Mesodermal cell (in vitro differentiated cells): ENCODE measurements around the gene TBC1D21.
A peak's percentile ranks its signal among the peaks of the same experiment; 100 is the strongest.
"Not testable (repeated sequence)": the region's sequence is repeated elsewhere in the genome, so short reads cannot be mapped to it uniquely, and the experiment has no call there.

Source experiments
- H3K27ac ChIP-seq: 2 replicates; pipeline ENCODE4 v1.7.0; 2013; ENCODE audit warnings: mild to moderate bottlenecking, low read depth, low read length, moderate library complexity; ENCODE audit not compliant: severe bottlenecking
- H3K36me3 ChIP-seq: 2 replicates; pipeline ENCODE4 v1.7.1; 2013; ENCODE audit warnings: mild to moderate bottlenecking, low read length, moderate library complexity; ENCODE audit not compliant: control insufficient read depth, insufficient read depth
- H3K4me1 ChIP-seq: one replicate; pipeline ENCODE4 v1.7.1; 2013; ENCODE audit warnings: mild to moderate bottlenecking, low read length; ENCODE audit not compliant: insufficient read depth, control insufficient read depth, poor library complexity, severe bottlenecking
- H3K4me3 ChIP-seq: 2 replicates; pipeline ENCODE4 v1.7.0; 2013; ENCODE audit warnings: low read length, control low read depth, mild to moderate bottlenecking; ENCODE audit not compliant: insufficient read depth, poor library complexity, severe bottlenecking; ENCODE audit errors: extremely low read depth
- H3K9me3 ChIP-seq: 2 replicates; pipeline ENCODE4 v1.7.1; 2013; ENCODE audit warnings: mild to moderate bottlenecking, low read length, moderate library complexity; ENCODE audit not compliant: control insufficient read depth
- WGBS, 2 experiments: methylation state at CpG; one replicate each; pipeline ENCODE4 v1.1.5; 2013; ENCODE audit warnings: missing lambda C conversion rate in 2 of 2; ENCODE audit not compliant: insufficient coverage in 2 of 2; 5-methylcytosine and 5-hydroxymethylcytosine counted together

The TBC1D21 gene

GRCh38 chr15:73932381-73933191, 59.2 kb downstream of the TBC1D21 start:
- Histone ChIP-seq H3K27ac (no peak overlapping the region), H3K4me1 (peaks cover 82% of the 10 kb centered on the region), H3K9me3 (no peaks in the 10 kb centered on the region), H3K36me3 (peaks cover 5% of the 10 kb centered on the region), H3K4me3 (no peak overlapping the region)
- 71 to 72% methylated on average over 5 to 6 of the region's 6 CpGs for WGBS, 2 experiments

DNA sequence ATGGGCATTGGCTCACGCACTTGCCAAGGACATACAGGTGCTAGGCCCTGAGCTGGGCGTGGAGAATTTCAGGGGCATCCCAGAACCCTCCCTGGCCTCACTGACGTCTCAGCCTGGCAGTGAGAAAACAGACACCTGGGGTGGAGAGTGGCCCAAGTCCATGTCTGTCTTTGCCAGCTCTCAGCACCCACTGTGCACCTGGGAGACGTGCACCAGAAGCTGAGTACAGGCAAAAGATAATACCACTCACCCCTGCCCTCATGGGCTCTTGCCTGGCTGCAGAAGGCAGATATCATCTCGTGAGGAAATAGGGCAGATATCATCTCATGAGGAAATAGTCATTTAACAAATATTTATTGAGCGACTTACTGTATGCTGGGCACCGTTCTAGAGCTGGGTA, 60.9 kb downstream of the TBC1D21 start:
- peaks cover 79% of the 10 kb centered on the region for H3K4me1 ChIP-seq
- no peak overlapping the region for H3K27ac ChIP-seq
- no peaks in the 10 kb centered on the region for H3K9me3 ChIP-seq
- no peak overlapping the region for H3K4me3 ChIP-seq
- peaks cover 8% of the 10 kb centered on the region for H3K36me3 ChIP-seq
- WGBS, 2 experiments: 92 to 94% methylated on average over 4 to 5 of the region's 7 CpGs

- 82 to 86% methylated on average over 2 to 3 of the region's 4 CpGs for WGBS, 2 experiments
- Histone ChIP-seq H3K9me3 (no peaks in the 10 kb centered on the region), H3K4me1 (peaks cover 79% of the 10 kb centered on the region), H3K4me3 (no peak overlapping the region), H3K27ac (peak overlapping the region; percentile 62), H3K36me3 (peaks cover 8% of the 10 kb centered on the region)
Observed at GRCh38 chr15:73935547-73935946, 62.2 kb downstream of the TBC1D21 start.

DNA sequence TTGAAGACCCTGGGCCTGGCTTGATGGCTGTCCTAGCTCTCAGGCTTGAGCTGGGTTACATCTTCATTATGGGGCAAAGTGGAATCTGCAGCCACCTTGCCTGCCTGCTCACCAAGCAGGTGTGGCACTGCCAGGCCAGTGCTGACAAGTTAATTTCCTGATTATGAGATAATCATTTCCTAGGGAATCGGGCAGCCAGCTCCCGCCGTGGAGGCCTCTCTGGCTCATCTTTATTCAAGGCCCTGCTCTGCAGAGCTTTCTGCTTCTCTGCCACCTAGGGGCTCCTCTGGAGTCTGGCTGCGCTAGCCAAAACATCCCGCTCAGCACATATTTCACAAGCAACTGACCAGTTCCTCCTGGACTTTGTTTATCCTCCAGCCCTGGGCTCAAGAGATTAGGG, 62.8 kb downstream of the TBC1D21 start:
- H3K36me3 ChIP-seq: peaks cover 4% of the 10 kb centered on the region
- H3K27ac ChIP-seq: peak overlapping the region; percentile 62
- H3K9me3 ChIP-seq: no peaks in the 10 kb centered on the region
- H3K4me3 ChIP-seq: no peak overlapping the region
- 92 to 95% methylated on average over 3 to 4 of the region's 5 CpGs for WGBS, 2 experiments
- peaks cover 80% of the 10 kb centered on the region for H3K4me1 ChIP-seq

- peaks cover 4% of the 10 kb centered on the region for H3K36me3 ChIP-seq
- WGBS, 2 experiments: 83 to 88% methylated on average over 5 to 9 of the region's 12 CpGs
- peak overlapping the region; percentile 62 for H3K27ac ChIP-seq
- no peak overlapping the region for H3K4me3 ChIP-seq
- H3K4me1 ChIP-seq: peaks cover 80% of the 10 kb centered on the region
- no peaks in the 10 kb centered on the region for H3K9me3 ChIP-seq
Observed at GRCh38 chr15:73936588-73937290, 63.4 kb downstream of the TBC1D21 start.

GRCh38 chr15:73937296-73937695, 63.9 kb downstream of the TBC1D21 start:
- 85 to 89% methylated on average over 8 to 9 of the region's 10 CpGs for WGBS, 2 experiments
- Histone ChIP-seq H3K27ac (no peak overlapping the region), H3K4me1 (peaks cover 79% of the 10 kb centered on the region)

DNA sequence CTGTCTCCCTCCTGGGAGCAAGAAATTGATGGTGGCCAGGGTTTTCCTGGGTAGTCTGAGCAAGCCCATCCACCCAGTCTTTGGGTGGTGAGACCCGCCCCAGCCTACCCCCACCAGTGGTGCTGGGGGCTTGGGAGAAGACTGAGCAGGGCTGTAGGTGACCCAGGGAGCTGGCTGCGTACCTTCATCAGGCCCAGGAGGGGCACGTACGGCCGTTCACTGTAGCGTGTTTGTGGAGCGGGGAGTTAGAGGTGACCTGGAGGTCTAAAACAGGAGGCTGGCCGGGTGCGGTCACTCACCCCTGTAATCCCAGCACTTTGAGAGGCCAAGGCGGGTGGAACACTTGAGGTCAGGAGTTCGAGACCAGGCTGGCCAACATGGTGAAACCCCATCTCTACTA, 64.4 kb downstream of the TBC1D21 start:
- Histone ChIP-seq H3K27ac (no peak overlapping the region), H3K36me3 (peaks cover 6% of the 10 kb centered on the region), H3K4me3 (no peak overlapping the region), H3K9me3 (no peaks in the 10 kb centered on the region), H3K4me1 (peaks cover 79% of the 10 kb centered on the region)
- WGBS, 2 experiments: 96% methylated on average over 9 to 11 of the region's 11 CpGs

More at GRCh38 chr15:73937296-73937695, 63.9 kb downstream of the TBC1D21 start:
- Histone ChIP-seq H3K9me3 (no peaks in the 10 kb centered on the region), H3K36me3 (peaks cover 4% of the 10 kb centered on the region), H3K4me3 (no peak overlapping the region)

GRCh38 chr15:73938516-73938915, 65.2 kb downstream of the TBC1D21 start:
- H3K36me3 ChIP-seq: peaks cover 13% of the 10 kb centered on the region
- peaks cover 79% of the 10 kb centered on the region for H3K4me1 ChIP-seq
- not testable (repeated sequence) for H3K4me3 ChIP-seq, H3K27ac ChIP-seq, H3K9me3 ChIP-seq
- WGBS, 2 experiments: 91 to 94% methylated on average over 8 of the region's 8 CpGs
